ENCODE results near the gene GRIN3B.

GRIN3B gene

DNA sequence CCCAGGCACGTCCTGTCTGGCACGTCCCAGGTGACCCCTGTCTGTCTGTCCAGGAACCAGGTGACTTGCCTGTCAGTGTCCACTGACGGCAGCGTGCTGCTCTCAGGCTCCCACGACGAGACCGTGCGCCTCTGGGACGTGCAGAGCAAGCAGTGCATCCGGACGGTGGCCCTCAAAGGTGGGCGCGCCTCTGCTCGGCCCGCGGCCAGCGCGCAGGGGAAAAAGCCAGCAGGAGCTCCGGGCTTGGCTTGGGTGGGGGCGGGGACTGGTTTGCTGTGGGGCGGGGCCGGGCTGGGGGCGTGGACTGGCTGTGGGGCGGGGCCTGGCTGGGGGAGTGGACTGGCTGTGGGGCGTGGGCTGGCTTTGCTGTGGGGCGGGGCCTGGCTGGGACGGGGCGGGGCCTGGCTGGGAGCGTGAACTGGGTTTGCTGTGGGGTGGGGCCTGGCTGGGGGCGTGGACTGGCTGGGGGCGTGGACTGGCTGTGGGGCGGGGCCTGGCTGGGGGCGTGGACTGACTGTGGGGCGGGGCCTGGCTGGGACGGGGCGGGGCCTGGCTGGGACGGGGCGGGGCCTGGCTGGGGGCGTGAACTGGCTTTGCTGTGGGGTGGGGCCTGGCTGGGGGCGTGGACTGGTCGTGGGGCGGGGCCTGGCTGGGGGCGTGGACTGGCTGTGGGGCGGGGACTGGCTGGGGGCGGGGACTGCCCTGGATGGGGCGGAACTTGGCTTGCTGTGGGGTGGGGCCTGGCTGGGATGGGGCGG lies 8.9 kb upstream of the GRIN3B start:
- no peak for DNase-seq

DNA sequence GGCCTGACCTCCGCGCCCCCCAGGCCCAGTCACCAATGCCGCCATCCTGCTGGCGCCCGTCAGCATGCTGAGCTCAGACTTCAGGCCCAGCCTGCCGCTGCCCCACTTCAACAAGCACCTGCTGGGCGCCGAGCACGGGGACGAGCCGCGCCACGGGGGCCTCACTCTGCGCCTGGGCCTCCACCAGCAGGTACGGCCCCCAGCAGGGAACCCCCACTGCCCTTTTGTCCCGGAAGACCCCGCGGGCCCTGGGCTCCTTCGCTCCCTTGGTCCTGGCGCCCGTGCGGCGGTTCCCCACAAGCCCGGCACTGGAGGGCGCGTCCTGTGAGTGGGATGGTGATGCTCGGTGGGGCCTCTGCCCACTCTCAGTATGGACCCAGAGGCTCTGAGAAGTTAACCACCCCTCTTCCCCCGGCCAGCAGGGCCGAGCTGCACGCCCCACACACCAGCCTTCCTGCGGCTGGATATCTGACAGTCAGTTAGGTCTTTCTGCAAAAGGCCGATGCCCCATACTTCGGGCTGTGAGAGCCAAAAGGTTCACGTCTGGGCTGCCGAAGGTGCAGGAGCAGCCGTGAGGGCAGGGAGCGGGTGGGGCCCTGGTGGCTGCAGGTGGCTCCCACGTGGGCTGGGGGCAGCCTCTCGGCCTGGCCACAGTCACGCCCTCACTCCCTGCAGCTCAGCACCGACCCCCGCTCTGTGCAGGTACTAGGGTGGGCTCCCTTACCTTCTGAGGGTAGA lies 8.1 kb upstream of the GRIN3B start:
- DNase-seq: no peak

DNA sequence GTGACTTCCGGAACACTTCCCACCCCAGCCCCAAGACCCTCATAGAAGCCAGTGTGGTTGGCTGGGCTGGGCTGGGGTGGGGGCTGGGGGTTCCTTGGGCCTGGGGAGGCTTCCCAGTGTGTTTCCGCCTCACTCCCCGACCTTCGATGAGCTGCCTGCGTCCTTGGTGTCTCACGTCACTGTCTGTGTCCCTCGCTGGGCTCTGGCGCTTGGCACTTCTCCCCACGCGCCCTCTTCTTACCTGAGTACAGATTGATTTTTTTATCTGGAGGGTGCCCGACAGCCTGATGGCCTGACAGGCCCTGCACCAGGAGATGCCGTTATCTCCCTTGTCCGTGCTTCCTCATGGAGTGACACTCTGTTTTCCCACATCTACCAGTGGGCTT lies 7.6 kb upstream of the GRIN3B start:
- no peak for DNase-seq

DNA sequence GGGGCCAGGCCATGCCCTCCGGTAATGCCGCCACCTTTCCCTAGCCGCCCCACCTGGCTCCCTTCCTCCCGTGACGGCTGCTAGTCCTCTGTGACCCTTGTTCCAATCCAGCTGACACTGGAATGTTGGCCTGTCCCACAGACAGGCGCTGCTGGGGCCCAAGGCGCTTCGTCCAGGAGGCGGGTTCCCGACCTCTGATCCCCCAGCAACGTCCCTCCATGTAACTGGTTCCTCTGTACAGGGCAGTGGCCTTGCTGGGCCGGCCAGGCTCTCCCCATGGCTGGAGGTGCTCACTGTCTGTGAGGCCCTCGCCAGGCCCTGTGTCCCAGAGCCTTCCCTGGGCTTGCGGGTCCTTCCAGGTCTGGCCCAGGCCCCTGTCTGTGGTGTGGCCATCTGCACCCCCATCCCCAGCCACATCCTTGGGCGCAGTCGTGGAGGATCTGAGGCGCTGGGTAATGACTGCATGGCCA lies 6.8 kb upstream of the GRIN3B start:
- no peak for DNase-seq

DNA sequence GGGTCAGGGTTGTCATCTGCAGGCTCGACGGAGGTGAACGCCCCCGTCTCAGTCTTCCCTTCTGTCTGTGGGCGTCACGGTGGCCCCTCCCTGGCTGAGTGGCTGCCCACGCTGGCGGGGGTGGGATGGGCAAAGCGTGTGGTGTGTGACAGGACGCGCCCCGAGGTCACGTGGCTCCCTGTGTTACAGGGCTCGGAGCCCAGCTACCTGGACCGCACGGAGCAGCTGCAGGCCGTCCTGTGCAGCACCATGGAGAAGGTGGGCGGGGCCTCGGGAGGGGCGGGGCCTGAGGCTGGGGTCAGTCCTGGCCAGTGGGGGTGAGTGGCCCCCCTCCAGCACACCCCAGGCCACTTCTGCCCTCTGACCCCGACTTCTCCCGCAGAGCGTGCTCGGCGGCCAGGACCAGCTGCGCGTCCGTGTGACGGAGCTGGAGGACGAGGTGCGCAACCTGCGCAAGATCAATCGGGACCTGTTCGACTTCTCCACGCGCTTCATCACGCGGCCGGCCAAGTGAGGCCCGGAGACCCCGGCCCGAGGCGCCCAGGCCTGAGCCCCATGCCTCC lies 6.3 kb upstream of the GRIN3B start:
- no peak for DNase-seq

DNA sequence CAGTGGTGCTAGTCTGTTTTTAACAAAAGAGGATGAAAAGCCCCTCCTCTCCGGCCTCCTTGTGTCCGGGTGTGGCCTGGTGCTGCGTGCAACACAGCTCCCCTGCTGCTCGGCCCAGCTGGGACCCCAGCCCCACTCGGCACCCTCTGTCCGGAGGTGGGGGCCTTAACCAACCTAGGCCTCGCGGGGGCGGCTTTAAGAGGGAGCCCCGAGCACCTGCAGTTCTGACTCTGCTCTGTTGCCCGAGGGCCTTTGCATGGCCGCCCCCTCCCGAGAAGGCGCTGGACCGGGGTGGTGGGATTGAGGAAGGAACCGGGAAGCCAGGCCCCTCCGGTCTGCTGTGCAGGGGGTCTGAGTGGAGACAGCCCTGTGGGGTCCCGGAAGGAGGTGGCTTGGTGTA lies 5.7 kb upstream of the GRIN3B start:
- DNase-seq: no peak

DNA sequence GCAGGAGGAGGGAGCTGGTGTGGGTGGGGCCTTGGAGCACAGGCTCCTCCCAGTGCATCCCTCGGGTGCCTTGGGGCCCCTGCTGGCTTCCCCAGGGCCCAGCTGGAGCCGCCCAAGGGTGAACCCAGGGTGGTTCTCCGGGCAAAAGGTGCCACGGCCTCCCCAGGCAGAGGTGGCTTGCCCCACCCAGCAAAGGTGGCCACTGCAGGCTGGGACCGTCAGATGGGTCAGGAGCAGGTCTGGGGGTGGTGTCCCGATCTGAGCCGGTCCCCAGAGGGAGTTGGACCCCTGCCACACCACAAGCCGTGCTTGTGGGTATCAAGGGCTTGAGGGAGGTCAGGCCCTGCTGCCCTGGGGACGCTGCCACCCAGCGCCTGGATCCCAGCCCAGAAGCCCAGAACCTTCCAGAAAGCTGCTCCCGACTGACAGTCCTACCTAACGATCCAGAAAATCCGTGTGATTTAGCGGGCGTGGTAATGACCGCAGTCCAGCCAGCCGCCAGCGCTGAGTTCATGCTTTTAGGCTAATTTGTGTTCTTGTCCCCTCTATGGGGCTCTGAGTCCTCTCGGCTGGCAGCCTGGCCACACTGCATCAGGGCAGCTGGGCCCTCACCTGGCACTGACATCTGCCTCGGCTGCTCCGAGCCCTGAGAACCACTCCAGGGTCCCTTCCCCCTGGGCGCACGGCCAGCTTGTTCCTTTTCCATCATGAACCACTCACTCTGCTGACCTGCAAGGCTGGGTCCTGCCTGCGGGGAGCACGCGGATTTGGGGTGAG lies 5.0 kb upstream of the GRIN3B start:
- no peak for DNase-seq

DNA sequence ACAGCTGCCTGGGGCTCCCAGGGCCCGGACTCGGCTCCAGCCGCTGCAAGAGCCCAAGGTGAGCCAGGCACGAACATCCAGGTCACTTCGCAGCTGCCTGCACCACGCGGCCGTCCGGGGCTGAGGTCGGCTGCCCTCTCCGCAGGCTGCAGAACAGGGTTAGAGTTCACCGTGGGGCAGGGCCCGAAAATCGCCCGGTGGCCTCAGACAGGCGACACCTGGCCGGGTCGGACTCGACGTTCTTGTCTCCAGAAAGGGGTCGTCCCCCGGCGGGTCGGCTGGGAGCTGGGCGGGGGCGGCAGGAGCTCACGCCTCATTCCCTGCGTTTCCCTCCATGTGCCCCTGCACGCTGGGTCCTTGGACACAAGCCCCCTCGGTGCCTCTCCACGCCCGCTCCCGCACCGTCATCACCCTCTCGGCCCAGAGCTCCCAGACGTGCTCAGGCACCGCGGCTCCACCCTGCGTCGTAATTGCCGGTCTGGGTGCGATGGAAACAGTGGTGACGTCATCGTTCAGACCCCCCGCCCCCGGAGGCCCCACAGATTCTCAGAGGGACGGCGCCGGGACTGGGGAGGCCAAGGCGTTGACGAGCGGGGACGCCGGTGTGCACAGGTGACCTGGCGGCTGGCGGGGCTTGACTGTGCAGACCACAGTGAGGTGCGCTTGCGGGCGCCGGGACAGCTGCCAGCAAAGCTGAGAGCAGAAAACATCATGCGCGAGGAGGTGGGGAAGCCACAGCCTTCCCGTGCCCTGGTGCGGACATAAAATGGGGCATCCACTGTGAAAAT lies 4.0 kb upstream of the GRIN3B start:
- DNase-seq: no peak

DNA sequence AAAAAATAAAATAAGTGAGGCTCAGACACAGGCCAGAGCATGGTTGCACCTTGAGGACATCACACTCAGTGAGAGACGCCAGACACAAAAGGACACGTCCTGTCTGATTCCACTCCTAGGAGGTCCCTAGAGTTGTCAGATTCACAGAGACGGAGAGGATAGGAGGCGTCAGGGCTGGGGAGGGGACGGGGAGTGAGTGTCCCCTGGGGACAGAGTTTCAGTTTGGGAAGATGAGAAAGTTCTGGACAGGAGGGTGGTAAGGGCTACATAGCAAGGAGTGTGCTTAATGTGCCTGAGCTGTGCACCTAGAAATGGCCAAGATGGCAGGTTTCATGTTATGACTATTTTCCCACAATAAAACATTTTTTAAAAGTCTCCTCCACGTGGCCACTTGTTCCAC lies 2.2 kb upstream of the GRIN3B start:
- DNase-seq: no peak

DNA sequence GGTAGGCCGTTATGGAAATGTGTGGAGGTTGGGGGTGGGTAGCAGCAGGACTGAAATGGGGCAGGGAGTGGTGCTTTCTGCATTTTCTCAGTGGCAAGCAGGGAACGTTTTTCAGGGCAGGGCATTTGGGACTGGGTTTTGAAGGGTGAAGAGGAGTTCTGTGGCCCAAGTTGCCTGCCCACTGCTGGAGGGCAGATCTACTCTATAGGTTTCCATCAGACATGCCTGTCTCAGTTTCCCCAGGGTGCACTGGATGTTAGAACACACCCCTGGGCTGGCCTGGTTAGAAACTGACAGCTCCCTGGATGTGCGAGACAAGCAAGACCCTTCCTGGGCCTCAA lies 870 bp upstream of the GRIN3B start:
- no peak for DNase-seq

DNA sequence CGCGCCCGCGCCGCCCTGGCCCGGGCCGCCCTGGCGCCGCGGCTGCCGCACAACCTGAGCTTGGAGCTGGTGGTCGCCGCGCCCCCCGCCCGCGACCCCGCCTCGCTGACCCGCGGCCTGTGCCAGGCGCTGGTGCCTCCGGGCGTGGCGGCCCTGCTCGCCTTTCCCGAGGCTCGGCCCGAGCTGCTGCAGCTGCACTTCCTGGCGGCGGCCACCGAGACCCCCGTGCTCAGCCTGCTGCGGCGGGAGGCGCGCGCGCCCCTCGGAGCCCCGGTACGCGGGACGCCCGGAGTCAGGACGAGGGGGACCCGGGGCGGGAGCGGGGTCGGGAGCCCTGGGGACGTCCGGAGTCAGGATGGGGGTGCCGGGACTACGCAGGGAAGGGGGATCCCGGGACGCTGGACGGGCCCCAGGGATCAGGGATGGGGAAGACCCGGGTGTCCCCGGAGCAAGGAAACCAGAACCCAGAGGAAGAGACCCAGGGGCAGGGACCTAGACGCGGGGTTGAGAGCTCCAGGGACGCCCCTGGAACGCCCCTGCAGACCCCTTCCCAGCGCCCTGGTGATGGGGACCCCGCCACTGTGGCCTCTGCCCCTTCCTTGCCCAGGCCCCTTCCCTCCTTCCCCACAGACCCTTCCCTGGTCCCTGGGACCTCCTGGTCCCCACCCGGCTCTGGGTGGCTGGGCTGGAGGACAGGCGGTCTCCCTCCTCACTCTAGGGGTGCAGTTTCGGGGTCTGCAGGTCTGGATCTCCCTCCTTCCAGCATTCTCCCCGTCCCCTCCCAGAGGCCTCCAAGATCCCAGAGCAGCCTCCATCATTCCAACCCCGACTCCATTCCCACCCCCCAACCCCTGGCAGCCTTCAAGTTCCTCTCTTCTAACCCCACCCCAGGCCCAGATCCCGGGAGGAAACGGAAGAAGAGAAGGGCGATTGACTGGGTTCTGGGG lies 645 bp downstream of the GRIN3B start:
- DNase-seq: no peak

DNA sequence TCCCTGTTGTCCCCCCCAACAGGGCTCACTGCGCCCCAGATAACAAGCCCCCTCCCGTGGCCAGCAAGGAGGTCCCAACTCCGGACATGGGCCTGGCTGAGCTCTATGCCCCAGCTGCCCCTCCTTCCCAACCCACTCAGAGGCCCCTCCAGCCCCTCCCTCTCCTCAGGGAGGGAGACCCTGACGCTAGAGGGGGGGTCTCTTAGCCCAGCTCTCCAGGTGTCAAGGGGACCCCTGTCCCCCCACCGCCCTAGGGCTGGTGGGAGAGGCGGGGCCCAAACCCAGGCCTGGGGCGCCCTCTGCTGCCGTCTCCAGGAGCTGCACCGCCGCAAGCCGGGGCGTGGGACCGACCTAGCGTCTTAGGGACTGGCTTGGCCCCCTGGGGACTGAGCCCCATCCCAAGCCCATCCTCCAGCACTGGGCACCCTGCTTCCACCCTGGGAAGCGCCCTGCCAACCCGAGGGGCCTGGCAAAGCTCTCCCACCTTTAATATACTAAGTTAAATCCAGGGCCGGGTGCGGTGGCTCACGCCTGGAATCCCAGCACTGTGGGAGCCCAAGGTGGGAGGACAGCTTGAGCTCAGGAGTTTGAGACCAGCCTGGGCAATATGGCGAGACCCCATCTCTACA lies 1.4 kb downstream of the GRIN3B start:
- no peak for DNase-seq

DNA sequence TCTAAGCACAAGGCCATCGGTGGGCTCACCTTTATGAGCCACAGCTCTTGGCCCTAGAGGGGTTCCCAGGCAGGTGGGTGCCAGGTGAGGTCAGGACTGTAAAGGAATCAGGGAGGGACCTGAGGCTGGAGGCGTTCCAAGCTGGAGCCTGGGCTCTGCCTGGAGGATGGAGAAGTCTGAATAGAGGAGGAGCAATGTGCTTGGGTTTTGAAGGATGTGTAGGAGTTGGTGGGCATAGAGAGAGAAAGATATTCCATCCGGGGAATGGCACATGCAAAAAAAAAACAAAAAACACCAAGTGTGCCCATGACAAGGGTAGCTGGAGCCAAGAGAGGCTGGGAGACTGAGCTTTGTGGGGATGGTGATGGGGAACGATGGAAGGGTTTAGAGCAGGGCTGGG lies 2.4 kb downstream of the GRIN3B start:
- no peak for DNase-seq

DNA sequence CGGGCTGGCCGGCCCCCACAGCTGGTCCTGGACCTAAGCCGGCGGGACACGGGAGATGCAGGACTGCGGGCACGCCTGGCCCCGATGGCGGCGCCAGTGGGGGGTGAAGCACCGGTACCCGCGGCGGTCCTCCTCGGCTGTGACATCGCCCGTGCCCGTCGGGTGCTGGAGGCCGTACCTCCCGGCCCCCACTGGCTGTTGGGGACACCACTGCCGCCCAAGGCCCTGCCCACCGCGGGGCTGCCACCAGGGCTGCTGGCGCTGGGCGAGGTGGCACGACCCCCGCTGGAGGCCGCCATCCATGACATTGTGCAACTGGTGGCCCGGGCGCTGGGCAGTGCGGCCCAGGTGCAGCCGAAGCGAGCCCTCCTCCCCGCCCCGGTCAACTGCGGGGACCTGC lies 3.1 kb downstream of the GRIN3B start:
- no peak for DNase-seq

DNA sequence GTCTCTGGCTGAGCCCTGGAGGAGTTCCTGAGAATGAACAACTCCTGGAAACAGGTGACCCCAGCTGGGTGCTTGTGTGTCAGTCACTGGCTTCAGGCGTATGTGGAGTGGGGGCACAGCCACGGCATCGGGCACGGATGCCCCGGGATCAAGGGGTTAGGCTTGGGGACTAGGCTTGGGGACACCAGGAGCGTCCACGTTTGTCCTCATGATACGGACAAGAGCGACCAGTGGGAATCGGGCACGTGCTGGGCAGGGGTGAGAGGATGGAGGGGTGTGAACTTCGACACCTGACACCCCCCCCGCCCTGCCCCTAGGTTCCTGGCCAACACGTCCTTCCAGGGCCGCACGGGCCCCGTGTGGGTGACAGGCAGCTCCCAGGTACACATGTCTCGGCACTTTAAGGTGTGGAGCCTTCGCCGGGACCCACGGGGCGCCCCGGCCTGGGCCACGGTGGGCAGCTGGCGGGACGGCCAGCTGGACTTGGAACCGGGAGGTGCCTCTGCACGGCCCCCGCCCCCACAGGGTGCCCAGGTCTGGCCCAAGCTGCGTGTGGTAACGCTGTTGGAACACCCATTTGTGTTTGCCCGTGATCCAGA lies 4.1 kb downstream of the GRIN3B start:
- no peak for DNase-seq

DNA sequence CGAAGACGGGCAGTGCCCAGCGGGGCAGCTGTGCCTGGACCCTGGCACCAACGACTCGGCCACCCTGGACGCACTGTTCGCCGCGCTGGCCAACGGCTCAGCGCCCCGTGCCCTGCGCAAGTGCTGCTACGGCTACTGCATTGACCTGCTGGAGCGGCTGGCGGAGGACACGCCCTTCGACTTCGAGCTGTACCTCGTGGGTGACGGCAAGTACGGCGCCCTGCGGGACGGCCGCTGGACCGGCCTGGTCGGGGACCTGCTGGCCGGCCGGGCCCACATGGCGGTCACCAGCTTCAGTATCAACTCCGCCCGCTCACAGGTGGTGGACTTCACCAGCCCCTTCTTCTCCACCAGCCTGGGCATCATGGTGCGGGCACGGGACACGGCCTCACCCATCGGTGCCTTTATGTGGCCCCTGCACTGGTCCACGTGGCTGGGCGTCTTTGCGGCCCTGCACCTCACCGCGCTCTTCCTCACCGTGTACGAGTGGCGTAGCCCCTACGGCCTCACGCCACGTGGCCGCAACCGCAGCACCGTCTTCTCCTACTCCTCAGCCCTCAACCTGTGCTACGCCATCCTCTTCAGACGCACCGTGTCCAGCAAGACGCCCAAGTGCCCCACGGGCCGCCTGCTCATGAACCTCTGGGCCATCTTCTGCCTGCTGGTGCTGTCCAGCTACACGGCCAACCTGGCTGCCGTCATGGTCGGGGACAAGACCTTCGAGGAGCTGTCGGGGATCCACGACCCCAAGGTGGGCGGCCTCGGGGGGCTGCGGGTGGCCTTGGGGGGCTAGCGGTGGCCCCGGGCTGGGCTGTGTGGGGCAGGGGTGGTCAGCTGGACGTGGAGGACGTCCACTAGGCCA lies 4.8 kb downstream of the GRIN3B start:
- DNase-seq: no peak

DNA sequence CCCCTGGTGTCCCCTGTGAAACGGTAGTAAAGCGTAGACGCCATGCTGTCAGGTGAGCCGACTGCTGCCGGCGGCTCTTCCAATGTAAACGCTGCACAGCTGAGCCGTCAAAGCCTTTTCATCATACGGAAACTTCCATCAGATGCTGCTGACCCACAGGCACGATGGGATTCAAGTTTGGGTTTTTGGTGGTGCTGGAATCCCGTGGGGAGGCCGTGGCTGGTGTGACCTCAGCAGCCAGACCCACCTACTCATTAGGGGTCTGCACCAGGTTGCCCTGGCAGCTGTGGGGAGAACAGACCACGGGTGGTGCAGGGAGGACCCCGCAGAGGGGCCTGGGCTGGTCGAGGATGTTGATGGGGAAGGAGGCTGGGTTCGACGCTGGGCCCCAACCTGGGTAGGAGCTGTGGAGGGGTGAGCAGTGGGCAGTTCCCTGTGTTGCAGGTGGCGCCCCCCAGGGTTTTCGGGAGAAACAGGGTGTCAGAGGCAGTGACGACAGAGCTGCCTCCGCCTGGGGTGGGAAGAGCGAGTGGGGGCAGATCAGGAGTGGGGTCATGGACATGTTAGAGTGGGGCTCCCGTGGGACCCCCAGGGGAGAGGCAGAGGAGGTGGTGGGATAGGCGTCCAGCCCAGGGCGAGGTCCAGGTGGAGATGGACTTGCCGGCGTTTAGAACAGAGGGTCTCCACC lies 6.6 kb downstream of the GRIN3B start:
- no peak for DNase-seq

DNA sequence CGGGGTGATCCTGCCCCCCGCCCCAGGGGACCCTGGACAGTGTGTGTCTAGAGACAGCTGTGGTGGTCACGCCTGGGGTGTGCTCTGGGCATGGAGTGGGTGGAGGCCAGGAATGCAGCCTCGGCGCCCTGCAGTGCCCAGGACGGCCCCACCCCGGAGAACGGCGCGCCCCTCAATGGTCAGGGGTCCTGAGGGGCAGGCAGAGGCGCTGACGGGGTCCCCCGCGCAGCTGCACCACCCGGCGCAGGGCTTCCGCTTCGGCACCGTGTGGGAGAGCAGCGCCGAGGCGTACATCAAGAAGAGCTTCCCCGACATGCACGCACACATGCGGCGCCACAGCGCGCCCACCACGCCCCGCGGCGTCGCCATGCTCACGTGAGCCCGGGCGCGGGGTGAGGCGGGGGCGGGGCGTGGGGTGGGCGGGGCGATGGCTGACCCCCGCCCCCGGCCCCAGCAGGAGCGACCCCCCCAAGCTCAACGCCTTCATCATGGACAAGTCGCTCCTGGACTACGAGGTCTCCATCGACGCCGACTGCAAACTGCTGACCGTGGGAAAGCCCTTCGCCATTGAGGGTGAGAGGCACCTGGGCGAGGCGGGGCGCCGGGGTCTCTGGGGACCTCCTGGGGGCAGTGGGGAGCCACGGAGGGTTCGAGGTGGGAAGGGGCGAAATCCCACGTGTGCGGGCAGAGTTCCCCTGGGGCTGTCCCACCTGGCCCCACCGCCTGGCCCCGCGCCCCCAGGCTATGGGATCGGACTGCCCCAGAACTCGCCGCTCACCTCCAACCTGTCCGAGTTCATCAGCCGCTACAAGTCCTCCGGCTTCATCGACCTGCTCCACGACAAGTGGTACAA lies 7.4 kb downstream of the GRIN3B start:
- DNase-seq: no peak
